Mesendoderm (in vitro differentiated cells): ENCODE results near the gene LLCFC1.

Experiments used
- DNase-seq: peaks from one replicate; pipeline ENCODE4 v3.0.0; 2013
- H2AK5ac ChIP-seq: 2 replicates; pipeline ENCODE4 v1.6.1; 2013; ENCODE audit warnings: low read length, inconsistent platforms
- H2BK120ac ChIP-seq: 2 replicates; pipeline ENCODE4 v1.6.1; 2013; ENCODE audit warnings: low read depth, mild to moderate bottlenecking, low read length, moderate library complexity, mixed read lengths
- H2BK15ac ChIP-seq: replicated peaks from 2 replicates; pipeline ENCODE4 v1.6.1; 2013; ENCODE audit warnings: low read depth, mild to moderate bottlenecking, moderate library complexity
- H2BK5ac ChIP-seq: 2 replicates; pipeline ENCODE4 v1.6.1; 2013; ENCODE audit warnings: low read length, inconsistent platforms
- H3K18ac ChIP-seq: 2 replicates; pipeline ENCODE4 v1.6.1; 2013; ENCODE audit warnings: mild to moderate bottlenecking, low read length, mixed read lengths
- H3K23ac ChIP-seq: one replicate; pipeline ENCODE4 v1.6.1; 2013; ENCODE audit warnings: low read length
- H3K27ac ChIP-seq: 2 replicates; pipeline ENCODE4 v1.5.1; 2013; ENCODE audit warnings: low read depth, mild to moderate bottlenecking, inconsistent platforms, low read length, moderate library complexity
- H3K27me3 ChIP-seq: 2 replicates; pipeline ENCODE4 v1.6.1; 2013; ENCODE audit warnings: low read length, control low read depth, mild to moderate bottlenecking, inconsistent platforms; ENCODE audit not compliant: insufficient read depth, poor library complexity
- H3K36me3 ChIP-seq: 2 replicates; pipeline ENCODE4 v1.6.1; 2013; ENCODE audit warnings: low read length, inconsistent platforms; ENCODE audit not compliant: control insufficient read depth, insufficient read depth
- H3K4ac ChIP-seq: one replicate; pipeline ENCODE4 v1.6.1; 2013; ENCODE audit warnings: low read depth, mild to moderate bottlenecking, low read length, moderate library complexity
- H3K4me1 ChIP-seq: 2 replicates; pipeline ENCODE4 v1.6.1; 2013; ENCODE audit warnings: low read depth, low read length, inconsistent platforms; ENCODE audit not compliant: control insufficient read depth
- H3K4me2 ChIP-seq: 2 replicates; pipeline ENCODE4 v1.6.1; 2013; ENCODE audit warnings: low read length
- H3K4me3 ChIP-seq: 2 replicates; pipeline ENCODE4 v1.5.1; 2013; ENCODE audit warnings: mild to moderate bottlenecking, low read length
- H3K56ac ChIP-seq: one replicate; pipeline ENCODE4 v1.6.1; 2013; ENCODE audit warnings: low read length
- H3K79me1 ChIP-seq: 2 replicates; pipeline ENCODE4 v1.6.1; 2013; ENCODE audit warnings: low read length, inconsistent platforms
- H3K79me2 ChIP-seq: 2 replicates; pipeline ENCODE4 v1.6.1; 2013; ENCODE audit warnings: mild to moderate bottlenecking, low read length; ENCODE audit not compliant: control insufficient read depth, insufficient read depth
- H3K9ac ChIP-seq: 2 replicates; pipeline ENCODE4 v1.6.1; 2013; ENCODE audit warnings: low read length, inconsistent platforms
- H4K5ac ChIP-seq: one replicate; pipeline ENCODE4 v1.6.1; 2013; ENCODE audit warnings: low read length
- H4K8ac ChIP-seq: one replicate; pipeline ENCODE4 v1.6.1; 2013; ENCODE audit warnings: low read depth, mild to moderate bottlenecking, control low read depth, low read length, moderate library complexity
- WGBS: extraction: QIAGEN DNeasy Blood & Tissue Kit; methylation state at CpG from one replicate; pipeline ENCODE4 v1.1.7; 2013; ENCODE audit warnings: low lambda C conversion rate, missing lambda C conversion rate; ENCODE audit not compliant: insufficient coverage; ENCODE audit errors: extremely low coverage; 5-methylcytosine and 5-hydroxymethylcytosine counted together

LLCFC1 gene

GRCh38 chr7:142930126-142930730 is 9.1 kb upstream of the LLCFC1 start:
- Histone ChIP-seq H2BK5ac (no peak overlapping the region), H3K23ac (no peak overlapping the region), H2BK120ac (no peak overlapping the region), H3K79me1 (no peaks in the 10 kb centered on the region), H4K5ac (no peak overlapping the region), H3K36me3 (no peaks in the 10 kb centered on the region), H3K4ac (no peak overlapping the region), H3K4me3 (no peak overlapping the region), H3K27me3 (no peaks in the 10 kb centered on the region), H3K18ac (no peak overlapping the region), H2AK5ac (no peak overlapping the region), H3K9ac (no peak overlapping the region), H3K79me2 (no peaks in the 10 kb centered on the region), H3K27ac (no peak overlapping the region), H4K8ac (no peak overlapping the region), H3K4me1 (no peaks in the 10 kb centered on the region), H3K56ac (no peak overlapping the region), H2BK15ac (no peak overlapping the region), H3K4me2 (no peak overlapping the region)
- DNase-seq = no peak
- WGBS = no CpG with 5 or more reads among the region's 11 CpGs

GRCh38 chr7:142932386-142933091 is 6.7 kb upstream of the LLCFC1 start:
- no CpG with 5 or more reads among the region's 5 CpGs for WGBS
- Histone ChIP-seq H2BK15ac (no peak overlapping the region), H3K4ac (no peak overlapping the region), H2BK5ac (no peak overlapping the region), H3K79me2 (no peaks in the 10 kb centered on the region), H3K27me3 (no peaks in the 10 kb centered on the region), H3K27ac (no peak overlapping the region), H3K9ac (no peak overlapping the region), H4K8ac (no peak overlapping the region), H3K4me1 (no peaks in the 10 kb centered on the region), H3K56ac (no peak overlapping the region), H2AK5ac (no peak overlapping the region), H3K4me3 (no peak overlapping the region), H3K23ac (no peak overlapping the region), H2BK120ac (no peak overlapping the region), H3K79me1 (no peaks in the 10 kb centered on the region), H3K36me3 (no peaks in the 10 kb centered on the region), H3K18ac (no peak overlapping the region), H3K4me2 (no peak overlapping the region), H4K5ac (no peak overlapping the region)
- no peak for DNase-seq

GRCh38 chr7:142933092-142933475 is 6.2 kb upstream of the LLCFC1 start:
- Histone ChIP-seq H3K79me1 (no peaks in the 10 kb centered on the region), H4K8ac (no peak overlapping the region), H3K4me3 (no peak overlapping the region), H2BK15ac (no peak overlapping the region), H4K5ac (no peak overlapping the region), H3K4ac (no peak overlapping the region), H2AK5ac (no peak overlapping the region), H3K9ac (no peak overlapping the region), H3K79me2 (no peaks in the 10 kb centered on the region), H3K56ac (no peak overlapping the region), H3K36me3 (no peaks in the 10 kb centered on the region), H3K27me3 (no peaks in the 10 kb centered on the region), H2BK120ac (no peak overlapping the region), H3K27ac (no peak overlapping the region), H3K18ac (no peak overlapping the region), H2BK5ac (no peak overlapping the region), H3K23ac (no peak overlapping the region), H3K4me1 (no peaks in the 10 kb centered on the region), H3K4me2 (no peak overlapping the region)
- DNase-seq = no peak
- WGBS = no CpG with 5 or more reads among the region's 7 CpGs

GRCh38 chr7:142933624-142934023 is 5.7 kb upstream of the LLCFC1 start, which contains the start of gene TRPV5:
TSS of gene TRPV5 (minus strand) at chr7:142933746. CDS start at chr7:142933459, 287 bp downstream.
- Histone ChIP-seq H3K79me1 (no peaks in the 10 kb centered on the region), H4K5ac (no peak within 1 kb of the TSS), H3K4me3 (no peak within 1 kb of the TSS), H3K4ac (no peak within 1 kb of the TSS), H2BK15ac (no peak within 1 kb of the TSS), H3K9ac (no peak within 1 kb of the TSS), H3K4me2 (no peak within 1 kb of the TSS), H3K4me1 (no peaks in the 10 kb centered on the region), H2BK5ac (no peak within 1 kb of the TSS), H3K36me3 (no peaks in the 10 kb centered on the region), H3K27ac (no peak within 1 kb of the TSS), H3K23ac (no peak within 1 kb of the TSS), H3K27me3 (no peaks in the 10 kb centered on the region), H4K8ac (no peak within 1 kb of the TSS), H3K79me2 (no peaks in the 10 kb centered on the region), H2BK120ac (no peak within 1 kb of the TSS), H3K18ac (no peak within 1 kb of the TSS), H2AK5ac (no peak within 1 kb of the TSS), H3K56ac (no peak within 1 kb of the TSS)
- no peak for DNase-seq
- WGBS = no CpG with 5 or more reads among the region's 4 CpGs

GRCh38 chr7:142934056-142934455 is 5.2 kb upstream of the LLCFC1 start:
- Histone ChIP-seq H3K4me1 (no peaks in the 10 kb centered on the region), H2AK5ac (no peak overlapping the region), H4K8ac (no peak overlapping the region), H2BK120ac (no peak overlapping the region), H3K27me3 (no peaks in the 10 kb centered on the region), H2BK15ac (no peak overlapping the region), H3K4ac (no peak overlapping the region), H3K27ac (no peak overlapping the region), H3K79me1 (no peaks in the 10 kb centered on the region), H3K56ac (no peak overlapping the region), H3K4me3 (no peak overlapping the region), H3K79me2 (no peaks in the 10 kb centered on the region), H3K23ac (no peak overlapping the region), H3K18ac (no peak overlapping the region), H3K9ac (no peak overlapping the region), H4K5ac (no peak overlapping the region), H3K36me3 (no peaks in the 10 kb centered on the region), H2BK5ac (no peak overlapping the region), H3K4me2 (no peak overlapping the region)
- no CpG with 5 or more reads among the region's 12 CpGs for WGBS
- no peak for DNase-seq
